WERI-Rb-1 (cell line): ENCODE measurements around the gene ADPRM.

Source experiments
- DNase-seq: peaks from one replicate; pipeline ENCODE4 v3.0.0-alpha.2; 2020
- H3K27ac ChIP-seq: fragments of 250-450 bp; sonication (Bioruptor Pico); 2 replicates; pipeline ENCODE4 v1.5.1; 2020; ENCODE audit warnings: mild to moderate bottlenecking, moderate library complexity
- H3K27me3 ChIP-seq: fragments of 250-450 bp; sonication (Bioruptor Pico); 2 replicates; pipeline ENCODE4 v1.5.1; 2021; ENCODE audit warnings: mild to moderate bottlenecking, low read depth, moderate library complexity; ENCODE audit not compliant: insufficient read depth, severe bottlenecking
- H3K36me3 ChIP-seq: fragments of 250-450 bp; sonication (Bioruptor Pico); 2 replicates; pipeline ENCODE4 v1.5.1; 2020; ENCODE audit warnings: mild to moderate bottlenecking, moderate library complexity
- H3K4me3 ChIP-seq: 2 replicates; pipeline ENCODE4 v1.5.1; 2011; ENCODE audit warnings: low read depth, mild to moderate bottlenecking, control low read depth, low read length
- H3K9me3 ChIP-seq: fragments of 250-450 bp; sonication (Bioruptor Pico); 2 replicates; pipeline ENCODE4 v1.5.1; 2021; ENCODE audit warnings: mild to moderate bottlenecking, moderate library complexity; ENCODE audit not compliant: severe bottlenecking
- TF ChIP-seq, protein P1 (sequence below): IDR thresholded peaks from 2 replicates; pipeline ENCODE4 v1.5.1; 2011; ENCODE audit warnings: low read depth, mild to moderate bottlenecking, control low read depth, inconsistent platforms, low read length

The ADPRM gene

DNA sequence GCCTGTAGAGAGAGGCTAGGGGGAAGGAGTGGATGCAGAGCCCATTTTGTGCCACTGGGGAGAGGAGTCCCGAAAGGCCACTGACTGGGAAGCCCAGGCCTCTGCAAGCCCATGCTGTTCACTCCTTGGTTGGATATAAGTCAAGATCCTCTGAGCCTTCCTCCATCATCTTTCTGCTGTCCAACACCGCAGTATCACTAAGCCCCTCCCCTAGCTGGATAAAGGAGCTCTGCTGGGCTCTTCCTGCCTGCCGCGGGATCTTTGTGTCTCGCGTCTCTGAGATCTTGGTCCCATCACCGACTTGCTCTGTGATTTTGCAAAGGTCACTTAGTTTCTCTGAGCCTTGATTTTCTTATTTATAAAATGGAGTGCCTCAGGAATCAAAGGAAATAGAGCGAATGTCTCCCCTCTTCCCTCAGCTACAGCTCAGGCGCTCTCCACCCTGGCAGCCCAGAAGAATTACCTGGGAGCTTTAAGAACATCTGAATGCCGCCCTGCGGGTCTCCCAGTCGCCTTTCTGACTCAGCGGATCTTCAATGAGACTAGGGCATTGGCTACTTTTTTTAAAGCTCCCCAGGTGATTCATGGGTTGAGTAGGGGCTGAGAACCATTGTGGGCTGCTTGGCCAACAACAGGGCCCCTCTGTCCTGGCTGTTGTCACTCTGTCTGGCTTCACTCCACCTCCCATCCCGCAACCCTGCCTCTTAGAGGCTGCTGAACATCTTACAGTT, 57.6 kb downstream of the ADPRM start:
- TF ChIP-seq, protein P1, sequence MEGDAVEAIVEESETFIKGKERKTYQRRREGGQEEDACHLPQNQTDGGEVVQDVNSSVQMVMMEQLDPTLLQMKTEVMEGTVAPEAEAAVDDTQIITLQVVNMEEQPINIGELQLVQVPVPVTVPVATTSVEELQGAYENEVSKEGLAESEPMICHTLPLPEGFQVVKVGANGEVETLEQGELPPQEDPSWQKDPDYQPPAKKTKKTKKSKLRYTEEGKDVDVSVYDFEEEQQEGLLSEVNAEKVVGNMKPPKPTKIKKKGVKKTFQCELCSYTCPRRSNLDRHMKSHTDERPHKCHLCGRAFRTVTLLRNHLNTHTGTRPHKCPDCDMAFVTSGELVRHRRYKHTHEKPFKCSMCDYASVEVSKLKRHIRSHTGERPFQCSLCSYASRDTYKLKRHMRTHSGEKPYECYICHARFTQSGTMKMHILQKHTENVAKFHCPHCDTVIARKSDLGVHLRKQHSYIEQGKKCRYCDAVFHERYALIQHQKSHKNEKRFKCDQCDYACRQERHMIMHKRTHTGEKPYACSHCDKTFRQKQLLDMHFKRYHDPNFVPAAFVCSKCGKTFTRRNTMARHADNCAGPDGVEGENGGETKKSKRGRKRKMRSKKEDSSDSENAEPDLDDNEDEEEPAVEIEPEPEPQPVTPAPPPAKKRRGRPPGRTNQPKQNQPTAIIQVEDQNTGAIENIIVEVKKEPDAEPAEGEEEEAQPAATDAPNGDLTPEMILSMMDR: no peak
- H3K36me3 ChIP-seq: no peaks in the 10 kb centered on the region
- peak; percentile 42 for DNase-seq
- H3K27ac ChIP-seq: peak overlapping the region; percentile 29; the same call in 1 of the 2 replicates
- peak overlapping the region; percentile 37 for H3K4me3 ChIP-seq
- no peaks in the 10 kb centered on the region for H3K27me3 ChIP-seq
- no peaks in the 10 kb centered on the region for H3K9me3 ChIP-seq

DNA sequence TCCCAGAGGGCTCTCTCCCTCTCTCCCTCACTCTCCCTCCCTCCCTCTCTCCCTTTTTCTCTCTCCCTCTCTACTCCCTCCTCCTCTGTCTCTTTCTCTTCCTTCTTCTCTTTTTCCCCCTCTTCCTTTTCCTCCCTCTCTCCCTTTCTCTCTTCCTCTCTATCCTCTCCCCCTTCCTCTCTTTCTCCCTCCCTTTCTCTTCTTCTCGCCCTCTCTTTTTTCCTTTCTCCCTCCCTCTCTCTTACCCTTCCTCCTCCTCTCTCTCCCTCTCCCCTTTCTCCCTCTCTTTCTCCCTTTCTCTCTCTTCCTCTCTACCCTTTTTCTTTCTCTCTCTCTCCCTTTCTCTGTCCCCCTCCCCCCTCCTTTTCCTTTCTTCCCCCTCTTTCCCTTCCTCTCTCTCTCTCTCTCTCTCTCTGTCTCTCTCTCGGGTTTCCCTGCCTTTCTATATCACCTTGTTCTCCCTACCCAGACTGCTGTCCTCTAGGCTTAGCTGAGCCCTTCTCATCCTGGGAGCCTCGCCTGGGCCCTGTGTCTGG, 58.3 kb downstream of the ADPRM start:
- DNase-seq: no peak
- H3K27ac ChIP-seq: no peak overlapping the region; the same call in 1 of the 2 replicates
- no peaks in the 10 kb centered on the region for H3K9me3 ChIP-seq
- TF ChIP-seq, protein P1: no peak
- peak overlapping the region; percentile 37; the same call in 1 of the 2 replicates for H3K4me3 ChIP-seq
- H3K27me3 ChIP-seq: no peaks in the 10 kb centered on the region
- no peaks in the 10 kb centered on the region for H3K36me3 ChIP-seq

DNA sequence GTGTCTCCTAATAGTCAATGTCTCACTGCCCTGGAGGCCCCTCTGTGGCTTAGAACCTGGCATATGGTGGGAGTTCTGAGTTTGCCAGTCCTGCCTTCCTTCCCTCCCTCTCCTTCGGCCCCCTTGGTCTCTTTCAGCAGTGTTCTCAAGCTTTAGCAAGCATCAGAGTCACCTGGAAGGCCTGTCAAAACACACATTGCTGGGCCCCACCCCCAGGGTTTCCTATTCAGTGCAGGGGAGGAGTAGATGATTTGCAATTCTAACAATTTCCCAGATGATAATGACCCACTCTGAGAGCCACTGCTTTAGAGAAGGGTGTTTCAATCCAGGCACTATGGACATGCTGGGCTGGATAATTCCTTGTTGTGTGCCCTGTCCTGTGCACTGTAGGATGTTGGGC, 58.8 kb downstream of the ADPRM start:
- DNase-seq: no peak
- TF ChIP-seq, protein P1: no peak
- Histone ChIP-seq H3K4me3 (no peak overlapping the region), H3K36me3 (no peaks in the 10 kb centered on the region), H3K9me3 (no peaks in the 10 kb centered on the region), H3K27me3 (no peaks in the 10 kb centered on the region), H3K27ac (no peak overlapping the region)

DNA sequence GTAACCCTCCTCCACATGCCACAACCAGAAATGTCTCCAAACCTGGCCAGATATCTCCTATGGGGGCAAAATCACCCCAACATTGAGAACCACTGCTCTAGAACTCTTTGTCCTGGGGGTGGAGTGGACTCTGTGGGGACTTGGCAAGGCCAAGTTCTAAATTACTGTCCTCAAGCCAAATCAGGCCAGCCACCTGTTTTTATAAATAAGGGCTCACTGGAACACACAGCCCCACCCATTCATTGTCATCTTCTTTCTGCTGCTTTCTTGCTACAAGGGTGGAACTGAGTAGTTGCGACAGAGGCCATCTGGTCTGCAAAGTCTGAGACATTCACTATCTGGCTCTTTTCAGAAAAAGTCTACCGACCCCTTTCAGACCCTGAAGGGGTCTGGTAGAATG, 59.2 kb downstream of the ADPRM start:
- no peaks in the 10 kb centered on the region for H3K36me3 ChIP-seq
- H3K4me3 ChIP-seq: no peak overlapping the region
- no peaks in the 10 kb centered on the region for H3K9me3 ChIP-seq
- TF ChIP-seq, protein P1: no peak
- H3K27ac ChIP-seq: no peak overlapping the region
- H3K27me3 ChIP-seq: no peaks in the 10 kb centered on the region
- no peak for DNase-seq

DNA sequence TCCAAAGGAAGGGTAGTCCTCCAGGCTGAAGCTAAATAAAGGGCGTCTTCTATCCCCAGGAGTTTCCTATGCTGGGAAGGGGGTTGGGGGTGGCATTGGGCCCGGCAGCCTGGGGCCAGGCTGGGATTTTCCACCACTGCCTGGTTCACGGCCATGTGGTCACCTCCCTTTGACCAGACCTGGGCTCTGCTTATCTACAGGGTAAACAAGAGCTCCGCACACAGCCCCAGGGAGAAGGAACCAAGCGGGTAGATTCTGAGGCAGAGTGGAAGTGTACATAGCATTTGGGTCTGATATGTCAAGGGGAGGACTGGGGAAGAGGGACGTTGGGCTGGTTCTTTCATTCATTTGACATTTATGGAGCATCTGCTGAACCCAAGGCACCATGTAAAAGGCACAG, 59.7 kb downstream of the ADPRM start:
- TF ChIP-seq, protein P1: no peak
- Histone ChIP-seq H3K27me3 (no peaks in the 10 kb centered on the region), H3K4me3 (no peak overlapping the region), H3K9me3 (no peaks in the 10 kb centered on the region), H3K36me3 (no peaks in the 10 kb centered on the region), H3K27ac (no peak overlapping the region)
- no peak for DNase-seq
